HepG2 (cell line): ENCODE data around the gene OPTN. TPM values are rescaled to one million over a fixed set of nuclear protein-coding genes. Genes with fewer than 3 reads are reported as not detected.

Experiments
- ATAC-seq: fragments of 200-7000 bp; cut with Tn5 transposase; 3 replicates; pipeline ENCODE4 v1.9.1; 2020; ENCODE audit warnings: mild to moderate bottlenecking, moderate library complexity
- BruUV-seq: library from RNA; stranded (reverse); fragments of 400-500 nt; replicated peaks from 2 replicates; lab custom pipeline; 2021; lab: Mats Ljungman, UMichigan
- CTCF ChIA-PET: fragments of 300-600 bp; formaldehyde crosslinking; extraction: SDS; loops from one replicate; lab custom pipeline; 2021; ENCODE audit warnings: low total read pairs, inconsistent platforms, low intra/inter-chr PET ratio; lab: Yijun Ruan, JAX
- POLR2A ChIA-PET: fragments of 350-600 bp; sonication (Branson Sonifier 250); formaldehyde crosslinking; loops from one replicate; lab custom pipeline; 2020; ENCODE audit warnings: antibody characterized with exemption, inconsistent platforms; lab: Yijun Ruan, JAX
- DNase-seq: peaks from one replicate; pipeline ENCODE4 v3.0.0-alpha.2; 2015; ENCODE audit warnings: low spot score
- FAIRE-seq: peaks from 3 replicates; lab custom pipeline; 2011; peaks lifted over from hg19 to GRCh38; lab: Jason Lieb, UNC
- H2AFZ ChIP-seq: one replicate; pipeline ENCODE4 v1.6.1; 2011; ENCODE audit warnings: low read length, inconsistent platforms
- H3K27ac ChIP-seq: fragments of 300-600 bp; 3 replicates; pipeline ENCODE4 v1.8.0; 2011; ENCODE audit warnings: mixed run types, mild to moderate bottlenecking, mixed read lengths, low read length, inconsistent platforms; ENCODE audit not compliant: insufficient read depth; ENCODE audit errors: extremely low read length
- H3K27me3 ChIP-seq, 2 experiments: fragments of 200-600 bp in 1 of 2; 2 replicates in 1 of 2; 3 replicates in 1 of 2; pipeline versions ENCODE4 v1.6.0 to v1.8.0; 2011; ENCODE audit warnings: low read length in 2 of 2, mild to moderate bottlenecking in 2 of 2, moderate library complexity in 2 of 2, inconsistent platforms in 1 of 2; ENCODE audit not compliant: insufficient read depth in 2 of 2, control insufficient read depth in 1 of 2
- H3K36me3 ChIP-seq, 2 experiments: fragments of 200-600 bp in 1 of 2; replicated peaks in 1 of 2; 2 replicates in 1 of 2; 3 replicates in 1 of 2; pipeline versions ENCODE4 v1.5.1 to v1.8.0; 2011; ENCODE audit warnings: low read length in 2 of 2, inconsistent platforms in 1 of 2; ENCODE audit not compliant: insufficient read depth in 2 of 2, control insufficient read depth in 1 of 2
- H3K4me1 ChIP-seq: 2 replicates; pipeline ENCODE4 v1.5.1; 2012; ENCODE audit warnings: low read length, inconsistent platforms; ENCODE audit not compliant: insufficient read depth
- H3K4me2 ChIP-seq: 2 replicates; pipeline ENCODE4 v1.6.0; 2011; ENCODE audit warnings: low read depth, low read length, inconsistent platforms
- H3K4me3 ChIP-seq, 3 experiments: fragments of 200-600 bp in 1 of 3; sonication (generic), shearing (Covaris generic) in 1 of 3; replicated peaks in 1 of 3; 2 replicates each; pipeline ENCODE4 v1.5.1; 2011 to 2016; ENCODE audit warnings: low read length in 3 of 3, inconsistent platforms in 2 of 3, low read depth in 2 of 3, mild to moderate bottlenecking in 2 of 3, control low read depth in 1 of 3, mixed read lengths in 1 of 3; ENCODE audit not compliant: insufficient read depth in 1 of 3
- H3K79me2 ChIP-seq: one replicate; pipeline ENCODE4 v1.6.1; 2011; ENCODE audit warnings: low read length, inconsistent platforms; ENCODE audit not compliant: insufficient read depth
- H3K9ac ChIP-seq: 2 replicates; pipeline ENCODE4 v1.6.0; 2011; ENCODE audit warnings: mild to moderate bottlenecking, low read depth, low read length, inconsistent platforms; ENCODE audit not compliant: insufficient read depth
- H3K9me3 ChIP-seq: 2 replicates; pipeline ENCODE4 v1.5.1; 2012; ENCODE audit warnings: mild to moderate bottlenecking, low read length
- H4K20me1 ChIP-seq: 2 replicates; pipeline ENCODE4 v1.6.0; 2011; ENCODE audit warnings: inconsistent platforms, mild to moderate bottlenecking, low read length, moderate library complexity; ENCODE audit not compliant: insufficient read depth
- MED1 ChIP-seq: sonication (generic); formaldehyde crosslinking; IDR thresholded peaks from 2 replicates; pipeline ENCODE4 v1.4.0; 2020; ENCODE audit warnings: missing genetic modification reagents
- NFE2 ChIP-seq: sonication (generic); formaldehyde crosslinking; IDR thresholded peaks from 2 replicates; pipeline ENCODE4 v1.4.0; 2020; ENCODE audit warnings: missing genetic modification reagents
- POLR2AphosphoS5 ChIP-seq: IDR thresholded peaks from 2 replicates; pipeline ENCODE4 v1.6.1; 2012; ENCODE audit warnings: low read depth, low read length
- RCOR2 ChIP-seq: IDR thresholded peaks from 2 replicates; pipeline ENCODE4 v1.6.1; 2016; ENCODE audit warnings: missing biosample characterization, missing genetic modification reagents
- REL ChIP-seq: sonication (generic); formaldehyde crosslinking; conservative IDR thresholded peaks from 2 replicates; pipeline ENCODE4 v1.8.0; 2022; ENCODE audit warnings: mild to moderate bottlenecking, missing genetic modification reagents, moderate library complexity
- SIX4 ChIP-seq: sonication (generic); formaldehyde crosslinking; IDR thresholded peaks from 2 replicates; pipeline ENCODE4 v1.4.0; 2020; ENCODE audit warnings: missing genetic modification reagents
- ZNF30 ChIP-seq: sonication (generic); formaldehyde crosslinking; IDR thresholded peaks from 2 replicates; pipeline ENCODE4 v1.5.0; 2020; ENCODE audit warnings: mild to moderate bottlenecking, missing genetic modification reagents
- ZNF670 ChIP-seq: sonication (generic); formaldehyde crosslinking; IDR thresholded peaks from 2 replicates; pipeline ENCODE4 v1.8.0; 2022; ENCODE audit warnings: mild to moderate bottlenecking, missing genetic modification reagents, borderline replicate concordance
- ZNF891 ChIP-seq: sonication (generic); formaldehyde crosslinking; IDR thresholded peaks from 2 replicates; pipeline ENCODE4 v1.5.0; 2020; ENCODE audit warnings: mild to moderate bottlenecking, missing genetic modification reagents
- WGBS: methylation state at CpG from one replicate; pipeline ENCODE4 v1.1.6; 2017; ENCODE audit warnings: low lambda C conversion rate; 5-methylcytosine and 5-hydroxymethylcytosine counted together
- in situ Hi-C: cut with HindIII; loops from 2 replicates; pipeline ENCODE4 v1.10.0; 2017; ENCODE audit warnings: low pct_unique_long_range_greater_than_20kb; ENCODE audit not compliant: extremely low pct_ligation_motif_present
- intact Hi-C: fragments of 100-400 bp; cut with micrococcal nuclease; formaldehyde crosslinking; loops from one replicate; pipeline ENCODE4 v1.10.0; 2022; ENCODE audit not compliant: unreplicated experiment
- polyA plus RNA-seq, 8 experiments: library from polyadenylated mRNA; depleted of rRNA in 3 of 8; stranded (reverse) in 7 of 8; unstranded in 1 of 8; fragments of >200 nt; fragmentation: Illumina TruSeq in 4 of 8; extraction: Trizol in 4 of 8; gene quantifications; 2 replicates each; pipeline versions ENCODE4 v1.2.1 to v1.2.3, GENCODE V29; 2011 to 2016; ENCODE audit warnings: low read depth in 4 of 8, missing spikeins in 1 of 8, mixed read lengths in 1 of 8; ENCODE audit not compliant: insufficient read depth in 1 of 8
- total RNA-seq, 5 experiments: library from RNA; depleted of rRNA; stranded (reverse); fragments of >200 nt; fragmentation: Illumina TruSeq; extraction: Trizol; gene quantifications; 2 replicates each; pipeline ENCODE4 v1.2.3, GENCODE V29; 2016; ENCODE audit warnings: low read depth in 1 of 5
- TF ChIP-seq, protein P1 (sequence below): sonication (generic); formaldehyde crosslinking; IDR thresholded peaks from 2 replicates; pipeline ENCODE4 v1.4.0; 2020; ENCODE audit warnings: missing genetic modification reagents, borderline replicate concordance

The OPTN gene
- total and polyA plus RNA-seq, 2 of the 13 experiments (the other 11 are each of a cell fraction or from before 2014, with no cell fraction given) = 13.4 to 46.6 TPM

DNA sequence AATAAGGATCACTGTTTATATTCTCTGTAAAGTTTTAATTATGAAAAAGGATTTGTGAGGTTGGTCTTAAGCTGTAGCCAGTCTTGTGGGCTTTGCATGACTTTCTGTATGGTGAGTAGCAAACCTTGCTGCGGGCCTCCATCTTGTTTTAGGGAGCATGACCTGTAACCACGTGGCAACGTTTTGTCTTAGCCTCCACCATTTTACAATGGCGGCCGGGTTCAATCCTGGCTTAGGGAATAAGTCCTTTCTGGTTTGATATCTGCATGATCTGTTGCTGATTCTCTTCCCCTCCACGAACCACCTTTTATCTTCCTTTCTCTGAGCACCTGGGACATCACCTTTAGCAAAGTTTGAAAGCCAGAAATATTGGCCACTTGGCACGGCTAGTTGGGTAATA lies 32.5 kb upstream of the OPTN start:
- Histone ChIP-seq H3K9me3 (no peaks in the 10 kb centered on the region), H3K36me3 (no peaks in the 10 kb centered on the region), H3K4me3 (no peak overlapping the region), H3K79me2 (no peaks in the 10 kb centered on the region), H3K4me1 (no peaks in the 10 kb centered on the region), H2AFZ (no peak overlapping the region), H3K27ac (no peak overlapping the region), H3K4me2 (no peak overlapping the region), H4K20me1 (no peaks in the 10 kb centered on the region), H3K9ac (no peak overlapping the region), H3K27me3 (peaks cover 0 to 21% of the 10 kb centered on the region in 2 experiments; a peak in 3 of 5 replicates)
- in situ Hi-C loops = no loop called here
- POLR2A ChIA-PET = no interaction called here
- no TSS peak for BruUV-seq
- FAIRE-seq = no peak
- TF ChIP-seq ZNF891 (no peak), NFE2 (CRISPR knock-in tag) (no peak), ZNF30 (CRISPR knock-in tag) (no peak), MED1 (CRISPR knock-in tag) (no peak), RCOR2 (no peak), REL (no peak), SIX4 (CRISPR knock-in tag) (no peak), POLR2AphosphoS5 (no peak), ZNF670 (CRISPR knock-in tag) (no peak)
- TF ChIP-seq, protein P1, sequence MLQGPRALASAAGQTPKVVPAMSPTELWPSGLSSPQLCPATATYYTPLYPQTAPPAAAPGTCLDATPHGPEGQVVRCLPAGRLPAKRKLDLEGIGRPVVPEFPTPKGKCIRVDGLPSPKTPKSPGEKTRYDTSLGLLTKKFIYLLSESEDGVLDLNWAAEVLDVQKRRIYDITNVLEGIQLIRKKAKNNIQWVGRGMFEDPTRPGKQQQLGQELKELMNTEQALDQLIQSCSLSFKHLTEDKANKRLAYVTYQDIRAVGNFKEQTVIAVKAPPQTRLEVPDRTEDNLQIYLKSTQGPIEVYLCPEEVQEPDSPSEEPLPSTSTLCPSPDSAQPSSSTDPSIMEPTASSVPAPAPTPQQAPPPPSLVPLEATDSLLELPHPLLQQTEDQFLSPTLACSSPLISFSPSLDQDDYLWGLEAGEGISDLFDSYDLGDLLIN (CRISPR knock-in tag) = no peak
- no peak for DNase-seq
- intact Hi-C loops = no loop called here
- 10% methylated on average over 7 of the region's 7 CpGs for WGBS
- CTCF ChIA-PET = no interaction called here
- ATAC-seq = no peak
